Middle frontal gyrus (tissue), 1 donor: ENCODE results near the gene C1QTNF6.
"Not testable (repeated sequence)": the region's sequence is repeated elsewhere in the genome, so short reads cannot be mapped to it uniquely, and the experiment has no call there.

Source experiments
- DNase-seq: peaks from one replicate; pipeline ENCODE4 v3.0.0-alpha.2; 2015; ENCODE audit warnings: low spot score; ENCODE audit errors: extremely low spot score

Gene C1QTNF6

GRCh38 chr22:37206841-37207821, 19.1 kb upstream of the C1QTNF6 start:
- DNase-seq: no peak

GRCh38 chr22:37206118-37206840, 18.2 kb upstream of the C1QTNF6 start:
- no peak for DNase-seq

- DNase-seq: no peak
Measured at GRCh38 chr22:37205046-37205445, 17.0 kb upstream of the C1QTNF6 start.

GRCh38 chr22:37204045-37204655, 16.1 kb upstream of the C1QTNF6 start:
- DNase-seq: no peak

GRCh38 chr22:37203354-37204044, 15.5 kb upstream of the C1QTNF6 start:
- no peak for DNase-seq

GRCh38 chr22:37202716-37203115, 14.7 kb upstream of the C1QTNF6 start:
- DNase-seq: no peak

GRCh38 chr22:37202001-37202555, 14.0 kb upstream of the C1QTNF6 start:
- no peak for DNase-seq

GRCh38 chr22:37201443-37201820, 13.4 kb upstream of the C1QTNF6 start:
- DNase-seq: not testable (repeated sequence)

- no peak for DNase-seq
Measured at GRCh38 chr22:37199760-37200108, 11.7 kb upstream of the C1QTNF6 start.

- DNase-seq: peak; percentile 96
Measured at GRCh38 chr22:37199103-37199759, 11.2 kb upstream of the C1QTNF6 start.

GRCh38 chr22:37198258-37199102, 10.4 kb upstream of the C1QTNF6 start:
- DNase-seq: peak; percentile 56

GRCh38 chr22:37197451-37198257, 9.6 kb upstream of the C1QTNF6 start:
- DNase-seq: no peak

- DNase-seq: no peak
Measured at GRCh38 chr22:37196539-37197450, 8.7 kb upstream of the C1QTNF6 start.

GRCh38 chr22:37195921-37196320, 7.9 kb upstream of the C1QTNF6 start:
- DNase-seq: no peak

- DNase-seq: no peak
Measured at GRCh38 chr22:37194750-37195149, 6.7 kb upstream of the C1QTNF6 start.

- no peak for DNase-seq
Measured at GRCh38 chr22:37193629-37194191, 5.7 kb upstream of the C1QTNF6 start.

GRCh38 chr22:37192741-37193140, 4.7 kb upstream of the C1QTNF6 start:
- no peak for DNase-seq
